ENCODE data around the gene DGUOK. TPM values are rescaled to one million over a fixed set of nuclear protein-coding genes. Genes with fewer than 3 reads are reported as not detected.
A peak's percentile ranks its signal among the peaks of the same experiment; 100 is the strongest.

DGUOK gene
- polyA plus RNA-seq, 1 donor from 2014 or later: 168 TPM

DNA sequence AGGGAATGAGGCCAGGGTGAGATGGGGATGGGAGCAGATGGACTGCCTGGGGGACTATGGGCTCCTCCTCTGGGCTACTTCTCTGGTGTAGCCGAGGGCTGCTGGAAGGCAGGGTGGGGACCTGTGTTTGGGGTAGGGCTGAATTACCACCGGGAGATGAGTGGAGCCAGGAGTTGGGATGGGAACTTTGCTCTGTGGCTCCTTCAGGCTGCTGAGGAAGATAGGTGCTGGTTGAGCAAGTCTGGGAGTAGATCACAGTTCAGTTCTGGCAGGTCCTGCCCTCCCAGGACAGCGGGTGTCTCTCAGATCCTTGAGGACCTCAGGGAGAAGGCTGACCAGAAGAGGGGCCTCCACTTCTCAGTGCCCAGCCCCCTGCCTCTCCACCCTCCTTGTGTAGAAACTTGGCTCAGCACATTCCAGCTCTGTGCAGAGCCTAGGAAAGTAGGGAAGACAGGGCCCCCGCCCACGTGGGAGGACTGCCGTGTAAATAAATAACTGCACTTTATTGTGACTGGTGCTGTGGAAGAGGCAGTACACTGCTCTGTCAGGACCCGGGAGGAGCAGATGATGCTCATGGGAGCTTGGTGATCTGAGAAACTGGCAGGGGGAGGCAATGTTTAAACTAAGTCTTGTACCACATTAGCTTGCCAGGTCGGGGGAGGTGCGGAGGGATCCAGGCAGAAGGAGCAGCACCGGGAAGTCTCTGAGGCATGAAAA is 73.4 kb downstream of the DGUOK start:
- no peaks in the 10 kb centered on the region for H3K9me3 ChIP-seq (ENCODE audit: low read length)
- H2AFZ ChIP-seq (ENCODE audit: low read depth, low read length): no peak overlapping the region
- H3K9me2 ChIP-seq (ENCODE audit: insufficient read depth, low read length): no peaks in the 10 kb centered on the region
- H3K27me3 ChIP-seq (ENCODE audit: insufficient read depth, low read depth, low read length): no peaks in the 10 kb centered on the region
- peaks cover 13% of the 10 kb centered on the region for H4K20me1 ChIP-seq (ENCODE audit: insufficient read depth)
- no peaks in the 10 kb centered on the region for H3K36me3 ChIP-seq (ENCODE audit: insufficient read depth, low read length)
- no peak for TF ChIP-seq POLR2AphosphoS5 (IDR thresholded peaks at IDR 0.05)
- TF ChIP-seq MXI1 (conservative IDR thresholded peaks at IDR 0.05; ENCODE audit: poor library complexity, severe bottlenecking): peak; percentile 19
- TF ChIP-seq TAF1 (IDR thresholded peaks at IDR 0.05; ENCODE audit: low read depth): peak; percentile 29
- TF ChIP-seq EZH2 (IDR thresholded peaks at IDR 0.05; ENCODE audit: borderline replicate concordance, insufficient read depth, low read length, poor library complexity, severe bottlenecking): no peak
- H3K79me2 ChIP-seq (replicated peaks; ENCODE audit: insufficient read depth, low read length): peaks cover 84% of the 10 kb centered on the region
- H3K4me3 ChIP-seq (ENCODE audit: low read length): peak overlapping the region; percentile 73
- peaks cover 8% of the 10 kb centered on the region for H3F3A ChIP-seq (ENCODE audit: insufficient read depth, low read length, poor library complexity, severe bottlenecking)
- H3K9ac ChIP-seq (ENCODE audit: low read length): peak overlapping the region; percentile 86
- peak overlapping the region; percentile 53 for H3K4me2 ChIP-seq (ENCODE audit: low read length)
- peak overlapping the region; percentile 99 for H3K27ac ChIP-seq (ENCODE audit: low read length)

- H4K20me1 ChIP-seq (ENCODE audit: insufficient read depth): peaks cover 19% of the 10 kb centered on the region
- H3K79me2 ChIP-seq (replicated peaks; ENCODE audit: insufficient read depth, low read length): peaks cover 84% of the 10 kb centered on the region
- H3K4me3 ChIP-seq (ENCODE audit: low read length): peak overlapping the region; percentile 73
- peak overlapping the region; percentile 86 for H3K9ac ChIP-seq (ENCODE audit: low read length)
- peaks cover 8% of the 10 kb centered on the region for H3F3A ChIP-seq (ENCODE audit: insufficient read depth, low read length, poor library complexity, severe bottlenecking)
- H3K27ac ChIP-seq (ENCODE audit: low read length): peak overlapping the region; percentile 99
- TF ChIP-seq TAF1 (IDR thresholded peaks at IDR 0.05; ENCODE audit: low read depth): no peak
- no peak overlapping the region for H2AFZ ChIP-seq (ENCODE audit: low read depth, low read length)
- H3K9me3 ChIP-seq (ENCODE audit: low read length): no peaks in the 10 kb centered on the region
- peak overlapping the region; percentile 53 for H3K4me2 ChIP-seq (ENCODE audit: low read length)
- H3K36me3 ChIP-seq (ENCODE audit: insufficient read depth, low read length): no peaks in the 10 kb centered on the region
- no peaks in the 10 kb centered on the region for H3K9me2 ChIP-seq (ENCODE audit: insufficient read depth, low read length)
- H3K27me3 ChIP-seq (ENCODE audit: insufficient read depth, low read depth, low read length): no peaks in the 10 kb centered on the region
These were observed 74.0 kb downstream of the DGUOK start for GRCh38 chr2:74000666-74001065.

DNA sequence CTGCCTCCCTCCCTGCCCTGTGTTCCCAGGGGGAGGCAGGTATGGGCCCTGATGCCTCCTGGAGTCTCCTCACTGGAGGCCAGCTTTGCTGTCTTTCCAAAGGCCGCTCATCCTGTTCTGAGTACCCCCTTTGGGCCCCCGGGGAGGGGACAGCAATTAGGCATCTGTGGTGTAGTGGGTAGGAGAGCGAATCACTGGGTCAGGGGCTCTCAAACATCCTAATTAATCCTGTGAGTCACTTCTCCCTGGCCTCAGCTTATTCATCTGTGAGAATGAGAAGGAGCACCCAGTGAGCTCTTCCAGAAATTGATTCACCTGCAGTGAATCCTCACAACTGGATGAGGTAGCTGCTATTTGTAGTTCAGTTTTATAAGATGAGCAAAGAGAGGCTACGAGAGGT is 74.4 kb downstream of the DGUOK start:
- H3K27me3 ChIP-seq (ENCODE audit: insufficient read depth, low read depth, low read length): no peaks in the 10 kb centered on the region
- H3K79me2 ChIP-seq (replicated peaks; ENCODE audit: insufficient read depth, low read length): peaks cover 84% of the 10 kb centered on the region
- H3K9ac ChIP-seq (ENCODE audit: low read length): peak overlapping the region; percentile 86
- peak overlapping the region; percentile 99 for H3K27ac ChIP-seq (ENCODE audit: low read length)
- no peak for TF ChIP-seq SMC3 (conservative IDR thresholded peaks at IDR 0.05; ENCODE audit: poor library complexity)
- TF ChIP-seq TAF1 (IDR thresholded peaks at IDR 0.05; ENCODE audit: low read depth): no peak
- no peak for TF ChIP-seq RAD21 (conservative IDR thresholded peaks at IDR 0.05)
- TF ChIP-seq POLR2AphosphoS5 (IDR thresholded peaks at IDR 0.05): no peak
- no peak for TF ChIP-seq EZH2 (IDR thresholded peaks at IDR 0.05; ENCODE audit: borderline replicate concordance, insufficient read depth, low read length, poor library complexity, severe bottlenecking)
- TF ChIP-seq EP300 (conservative IDR thresholded peaks at IDR 0.05; ENCODE audit: poor library complexity, severe bottlenecking): no peak
- TF ChIP-seq CTCF (IDR thresholded peaks at IDR 0.05; ENCODE audit: poor library complexity, severe bottlenecking): no peak
- TF ChIP-seq MXI1 (conservative IDR thresholded peaks at IDR 0.05; ENCODE audit: poor library complexity, severe bottlenecking): no peak
- no peak for TF ChIP-seq REST (IDR thresholded peaks at IDR 0.05; ENCODE audit: borderline replicate concordance)
- H2AFZ ChIP-seq (ENCODE audit: low read depth, low read length): no peak overlapping the region
- no peaks in the 10 kb centered on the region for H3K36me3 ChIP-seq (ENCODE audit: insufficient read depth, low read length)
- H3K9me2 ChIP-seq (ENCODE audit: insufficient read depth, low read length): no peaks in the 10 kb centered on the region
- H3K4me2 ChIP-seq (ENCODE audit: low read length): peak overlapping the region; percentile 53
- peak overlapping the region; percentile 73 for H3K4me3 ChIP-seq (ENCODE audit: low read length)
- H3K9me3 ChIP-seq (ENCODE audit: low read length): no peaks in the 10 kb centered on the region
- H3F3A ChIP-seq (ENCODE audit: insufficient read depth, low read length, poor library complexity, severe bottlenecking): peaks cover 8% of the 10 kb centered on the region
- peaks cover 19% of the 10 kb centered on the region for H4K20me1 ChIP-seq (ENCODE audit: insufficient read depth)

All from neural cell (in vitro differentiated cells).